PC-3 (cell line): ENCODE results near the gene THSD8.

Experiments used
- EZH2 ChIP-seq: fragments of 300-600 bp; sonication (generic); IDR thresholded peaks from one replicate; pipeline ENCODE4 v1.6.1; 2017; ENCODE audit warnings: antibody characterized with exemption, mild to moderate bottlenecking, low read length; ENCODE audit not compliant: unreplicated experiment
- EZH2phosphoT487 ChIP-seq: fragments of 300-600 bp; sonication (generic); IDR thresholded peaks from 2 replicates; pipeline ENCODE4 v1.6.1; 2018; ENCODE audit warnings: mild to moderate bottlenecking, antibody characterized with exemption, low read length, borderline replicate concordance
- TF ChIP-seq, protein P1 (sequence below): fragments of 300-600 bp; sonication (generic); conservative IDR thresholded peaks from 2 replicates; pipeline ENCODE4 v1.5.1; 2017; ENCODE audit warnings: antibody characterized with exemption, low read depth, mild to moderate bottlenecking, low read length

DNA sequence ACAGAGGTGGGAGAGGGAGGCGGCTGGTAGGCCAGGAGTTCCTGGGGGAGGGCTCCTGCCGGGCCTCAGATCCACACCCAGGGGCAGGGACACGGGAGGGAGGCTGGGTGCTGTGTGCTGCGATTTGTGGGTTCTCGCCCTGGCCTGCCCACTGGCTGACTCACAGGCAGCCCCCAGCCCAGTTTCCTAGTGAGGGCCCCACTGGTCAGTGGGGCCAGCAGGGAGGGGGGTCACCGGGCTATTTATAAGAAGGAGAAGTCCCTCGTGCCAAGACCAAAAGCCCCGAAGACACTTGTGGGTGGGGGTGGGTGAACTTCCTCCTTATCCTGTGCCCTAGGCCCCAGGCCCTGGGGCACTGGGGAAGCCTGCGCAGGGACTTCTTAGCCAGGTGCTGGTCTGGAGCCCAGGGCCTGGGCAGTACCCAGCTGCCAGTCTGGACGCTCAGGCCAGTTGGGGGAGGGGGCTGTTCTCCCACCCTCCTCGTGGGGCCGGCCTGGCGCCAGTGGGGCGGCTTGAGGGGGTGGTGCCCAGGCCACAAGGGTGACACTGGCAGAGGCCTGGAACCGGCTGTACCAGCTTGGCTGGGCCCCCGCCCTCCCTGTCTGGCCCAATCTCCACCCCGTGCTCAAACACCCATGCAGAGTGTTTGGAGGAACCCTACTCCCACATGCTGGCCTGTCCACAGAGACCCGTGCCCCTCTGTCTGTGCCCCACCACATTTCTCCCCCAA lies 15.6 kb upstream of the THSD8 start:
- TF ChIP-seq, protein P1, sequence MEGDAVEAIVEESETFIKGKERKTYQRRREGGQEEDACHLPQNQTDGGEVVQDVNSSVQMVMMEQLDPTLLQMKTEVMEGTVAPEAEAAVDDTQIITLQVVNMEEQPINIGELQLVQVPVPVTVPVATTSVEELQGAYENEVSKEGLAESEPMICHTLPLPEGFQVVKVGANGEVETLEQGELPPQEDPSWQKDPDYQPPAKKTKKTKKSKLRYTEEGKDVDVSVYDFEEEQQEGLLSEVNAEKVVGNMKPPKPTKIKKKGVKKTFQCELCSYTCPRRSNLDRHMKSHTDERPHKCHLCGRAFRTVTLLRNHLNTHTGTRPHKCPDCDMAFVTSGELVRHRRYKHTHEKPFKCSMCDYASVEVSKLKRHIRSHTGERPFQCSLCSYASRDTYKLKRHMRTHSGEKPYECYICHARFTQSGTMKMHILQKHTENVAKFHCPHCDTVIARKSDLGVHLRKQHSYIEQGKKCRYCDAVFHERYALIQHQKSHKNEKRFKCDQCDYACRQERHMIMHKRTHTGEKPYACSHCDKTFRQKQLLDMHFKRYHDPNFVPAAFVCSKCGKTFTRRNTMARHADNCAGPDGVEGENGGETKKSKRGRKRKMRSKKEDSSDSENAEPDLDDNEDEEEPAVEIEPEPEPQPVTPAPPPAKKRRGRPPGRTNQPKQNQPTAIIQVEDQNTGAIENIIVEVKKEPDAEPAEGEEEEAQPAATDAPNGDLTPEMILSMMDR, result no peak
- no peak for TF ChIP-seq EZH2phosphoT487
- TF ChIP-seq EZH2, result no peak
